NCI-H1694 treated with DMSO at 0.1 percent for 48 hours (cell line): ENCODE results near the gene SKA3.

ENCODE experiments used
- DNase-seq: peaks from one replicate; lab custom pipeline; 2025; lab: John Stamatoyannopoulos, UW

Gene SKA3

DNA sequence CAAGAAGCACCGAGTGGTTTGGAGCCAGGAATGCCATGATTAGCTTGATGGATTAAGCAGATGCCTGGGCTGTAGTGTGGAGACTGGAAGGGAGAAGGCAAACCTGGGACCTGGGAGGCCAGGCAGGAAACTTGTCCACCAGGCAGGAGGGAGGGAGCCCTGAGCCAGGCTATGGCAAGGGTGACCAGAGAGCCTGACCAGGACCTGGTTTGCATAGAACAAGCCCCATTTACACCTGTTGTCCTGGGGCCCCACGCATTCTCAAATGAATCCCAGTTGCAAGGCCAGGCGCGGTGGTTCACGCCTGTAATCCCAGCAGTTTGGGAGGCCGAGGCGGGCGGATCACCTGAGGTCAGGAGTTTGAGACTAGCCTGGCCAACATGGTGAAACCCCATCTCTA lies 64.8 kb downstream of the SKA3 start:
- no peak for DNase-seq

DNA sequence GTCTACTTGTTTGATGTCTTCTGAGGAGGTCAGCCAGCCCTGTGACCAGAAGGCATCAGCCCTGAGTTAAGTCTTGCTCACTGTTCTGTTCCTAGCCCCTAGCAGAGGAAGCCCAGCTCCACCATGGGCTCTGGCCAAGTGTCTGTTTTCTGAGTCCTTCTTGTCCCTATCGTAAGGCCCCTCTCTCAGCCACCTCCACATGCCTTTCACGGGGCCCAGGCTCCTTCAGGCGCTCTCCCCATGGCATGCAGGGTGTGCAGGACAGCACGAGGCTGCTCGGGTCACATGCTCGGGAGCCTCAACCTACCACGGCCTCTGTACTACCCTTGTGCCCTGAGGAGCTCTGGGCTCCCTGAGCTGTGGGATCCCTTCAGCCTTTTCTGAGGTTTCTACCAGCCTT lies 67.2 kb downstream of the SKA3 start:
- no peak for DNase-seq

GRCh38 chr13:21106089-21106488 lies 70.3 kb downstream of the SKA3 start:
- no peak for DNase-seq

DNA sequence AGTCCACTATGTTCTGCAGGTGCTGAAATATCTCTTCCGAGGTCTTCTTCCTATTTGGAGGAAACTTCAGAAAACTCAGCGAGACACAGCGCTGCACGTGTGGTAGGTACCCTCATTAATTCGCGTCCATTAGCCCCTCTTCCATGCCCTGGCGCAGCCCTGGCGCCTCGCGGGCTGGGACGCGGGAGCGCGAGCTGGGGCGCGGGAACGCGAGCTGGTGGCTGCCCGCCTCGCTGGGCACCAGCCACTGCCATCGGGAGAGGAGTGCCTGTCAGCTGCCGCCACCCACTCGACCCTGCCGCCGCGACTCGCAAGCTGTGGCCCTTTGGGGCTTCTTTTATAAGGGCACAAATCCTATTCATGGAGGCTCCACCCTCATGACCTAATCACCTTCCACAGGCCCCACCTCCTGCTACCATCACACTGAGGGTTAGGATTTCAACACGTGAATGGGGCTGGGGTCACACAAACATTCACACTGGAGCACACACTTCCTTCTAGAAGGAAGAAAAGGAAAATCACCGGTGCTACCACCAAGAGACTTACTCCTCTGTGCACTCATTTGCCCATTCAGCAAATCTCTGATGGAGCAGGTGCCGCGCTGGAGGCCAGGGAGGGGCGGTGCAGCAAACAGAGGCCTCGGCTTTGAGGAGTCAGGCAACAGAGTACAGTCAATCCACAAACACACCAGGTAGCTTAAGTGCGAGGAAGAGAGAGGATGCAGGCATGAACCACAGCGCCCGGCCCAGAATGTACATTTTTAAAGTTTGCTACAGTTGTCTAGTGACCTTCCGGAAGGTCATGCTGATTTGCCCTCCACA lies 71.9 kb downstream of the SKA3 start:
- DNase-seq, result no peak
